GM19238 (cell line): Measurements from ENCODE around the gene PDE6B.
"Not testable (repeated sequence)": the region's sequence is repeated elsewhere in the genome, so short reads cannot be mapped to it uniquely, and the experiment has no call there.

Experiments
- DNase-seq: peaks from one replicate; pipeline ENCODE4 v3.0.0; 2011; ENCODE audit warnings: low spot score; ENCODE audit not compliant: insufficient read length

The PDE6B gene

GRCh38 chr4:704198-704891 lies 79.0 kb downstream of the PDE6B start:
- DNase-seq = no peak

- DNase-seq = no peak
These were observed 79.6 kb downstream of the PDE6B start for GRCh38 chr4:704971-705277.

- peak; percentile 99 for DNase-seq
These were observed 80.1 kb downstream of the PDE6B start, which contains the start of gene PCGF3 for GRCh38 chr4:705278-706082. TSS of gene PCGF3 (plus strand) at chr4:705832. CDS start at chr4:733681, 27,849 bp downstream.

GRCh38 chr4:706083-706633 lies 80.8 kb downstream of the PDE6B start:
- not testable (repeated sequence) for DNase-seq

GRCh38 chr4:706834-707598 lies 81.6 kb downstream of the PDE6B start:
- no peak for DNase-seq

GRCh38 chr4:707929-708630 lies 82.7 kb downstream of the PDE6B start:
- DNase-seq = no peak

- no peak for DNase-seq
These were observed 83.2 kb downstream of the PDE6B start for GRCh38 chr4:708631-708933.

- no peak for DNase-seq
These were observed 84.0 kb downstream of the PDE6B start for GRCh38 chr4:709348-709747.

- DNase-seq = no peak
These were observed 84.7 kb downstream of the PDE6B start for GRCh38 chr4:710116-710515.

GRCh38 chr4:710916-711315 lies 85.5 kb downstream of the PDE6B start:
- no peak for DNase-seq

GRCh38 chr4:712093-712492 lies 86.7 kb downstream of the PDE6B start:
- DNase-seq = no peak

GRCh38 chr4:712916-713632 lies 87.7 kb downstream of the PDE6B start:
- DNase-seq = no peak

- no peak for DNase-seq
These were observed 88.7 kb downstream of the PDE6B start for GRCh38 chr4:714087-714486.

GRCh38 chr4:717601-718320 lies 92.4 kb downstream of the PDE6B start:
- no peak for DNase-seq

- no peak for DNase-seq
These were observed 93.1 kb downstream of the PDE6B start for GRCh38 chr4:718460-718859.
